Erythroblast (primary cell): ENCODE measurements around the gene DUS2.
A peak's percentile ranks its signal among the peaks of the same experiment; 100 is the strongest.
"Not testable (repeated sequence)": the region's sequence is repeated elsewhere in the genome, so short reads cannot be mapped to it uniquely, and the experiment has no call there.

ENCODE experiments used
- DNase-seq, 2 experiments: peaks; one replicate each; lab custom pipeline; 2025; lab: John Stamatoyannopoulos, UW
- GATA1 ChIP-seq: IDR thresholded peaks from 2 replicates; pipeline ENCODE4 v1.6.1; 2011; ENCODE audit warnings: low read depth, mild to moderate bottlenecking, control low read depth, low read length, moderate library complexity
- POLR2A ChIP-seq: IDR thresholded peaks from 2 replicates; pipeline ENCODE4 v1.6.1; 2011; ENCODE audit warnings: mild to moderate bottlenecking, low read length

DUS2 gene

GRCh38 chr16:67992661-67993206, 30.4 kb upstream of the DUS2 start:
- DNase-seq, result no peak

GRCh38 chr16:67993207-67994039, 29.7 kb upstream of the DUS2 start:
- TF ChIP-seq POLR2A, result peak; percentile 55
- no peak for TF ChIP-seq GATA1
- peak; percentile 91 to 94 for DNase-seq

More at GRCh38 chr16:67992661-67993206, 30.4 kb upstream of the DUS2 start:
- no peak for TF ChIP-seq GATA1

- DNase-seq, result peak; percentile 50 to 52
Observed at GRCh38 chr16:67994040-67994408, 29.1 kb upstream of the DUS2 start.

- TF ChIP-seq GATA1, result no peak
- no peak for TF ChIP-seq POLR2A
- peak; percentile 26 to 46 for DNase-seq
Observed at GRCh38 chr16:67995423-67995822, 27.7 kb upstream of the DUS2 start.

- TF ChIP-seq GATA1, result no peak
- no peak for TF ChIP-seq POLR2A
- peak; percentile 32 to 70 for DNase-seq
Observed at GRCh38 chr16:67996666-67997065, 26.4 kb upstream of the DUS2 start.

GRCh38 chr16:67998231-67998778, 24.8 kb upstream of the DUS2 start:
- DNase-seq, result not testable (repeated sequence)

GRCh38 chr16:67998779-67999688, 24.1 kb upstream of the DUS2 start, which contains the start of gene DPEP2:
Gene DPEP2, minus strand, starts transcription at chr16:67999484. Its CDS starts 6,272 bp downstream, at chr16:67993212.
- peak; percentile 14 to 19 for DNase-seq
- TF ChIP-seq POLR2A, result peak; percentile 34

- TF ChIP-seq GATA1 (no peak), POLR2A (no peak)
- no peak for DNase-seq
Observed at GRCh38 chr16:67999985-68000384, 23.1 kb upstream of the DUS2 start.

- no peak for DNase-seq
- TF ChIP-seq GATA1, result no peak
- no peak for TF ChIP-seq POLR2A
Observed at GRCh38 chr16:68000450-68000849, 22.6 kb upstream of the DUS2 start.

GRCh38 chr16:68003031-68003430, 20.1 kb upstream of the DUS2 start:
- DNase-seq, result no peak

GRCh38 chr16:68005211-68005610, 17.9 kb upstream of the DUS2 start:
- no peak for DNase-seq

More at GRCh38 chr16:68003031-68003430, 20.1 kb upstream of the DUS2 start:
- TF ChIP-seq GATA1 (no peak), POLR2A (no peak)

GRCh38 chr16:68005786-68006286, 17.2 kb upstream of the DUS2 start:
- no peak for DNase-seq
- TF ChIP-seq GATA1, result no peak
- TF ChIP-seq POLR2A, result no peak

More at GRCh38 chr16:68005211-68005610, 17.9 kb upstream of the DUS2 start:
- TF ChIP-seq GATA1 (no peak), POLR2A (no peak)

GRCh38 chr16:68009157-68009735, 13.8 kb upstream of the DUS2 start:
- no peak for DNase-seq
- TF ChIP-seq GATA1 (no peak), POLR2A (no peak)

- DNase-seq, result not testable (repeated sequence)
Observed at GRCh38 chr16:68009872-68010271, 13.2 kb upstream of the DUS2 start.
